Measurements from ENCODE around the gene GNAT3.

The GNAT3 gene

GRCh38 chr7:80511964-80512363, at the start of gene GNAT3:
Gene GNAT3 (minus strand): TSS chr7:80512064. CDS start chr7:80511926, 138 bp downstream.
- no peak for DNase-seq

DNA sequence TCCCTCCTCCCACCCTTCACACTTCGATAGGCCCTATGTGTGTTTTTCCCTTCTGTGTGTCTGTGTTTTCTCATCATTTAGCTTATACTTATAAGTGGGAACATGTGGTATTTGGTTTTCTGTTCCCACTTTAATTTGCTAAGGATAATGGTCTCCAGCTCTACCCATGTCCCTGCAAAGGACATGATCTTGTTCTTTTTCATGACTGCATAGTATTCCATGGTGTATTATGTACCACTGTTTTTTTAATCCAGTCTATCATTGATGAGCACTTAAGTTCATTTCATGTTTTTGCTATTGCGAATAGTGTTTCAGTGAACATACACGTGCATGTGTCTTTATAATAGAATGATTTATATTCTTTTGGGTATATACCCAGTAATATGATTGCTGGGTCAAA, 46.3 kb upstream of the GNAT3 start:
- DNase-seq: no peak

- no peak for DNase-seq
These were observed 40.3 kb upstream of the GNAT3 start for GRCh38 chr7:80552031-80552694.

- no peak for DNase-seq
These were observed 38.1 kb upstream of the GNAT3 start for GRCh38 chr7:80550005-80550404.

GRCh38 chr7:80548840-80549530, 37.1 kb upstream of the GNAT3 start:
- DNase-seq: no peak

GRCh38 chr7:80542398-80542797, 30.5 kb upstream of the GNAT3 start:
- no peak for DNase-seq

DNA sequence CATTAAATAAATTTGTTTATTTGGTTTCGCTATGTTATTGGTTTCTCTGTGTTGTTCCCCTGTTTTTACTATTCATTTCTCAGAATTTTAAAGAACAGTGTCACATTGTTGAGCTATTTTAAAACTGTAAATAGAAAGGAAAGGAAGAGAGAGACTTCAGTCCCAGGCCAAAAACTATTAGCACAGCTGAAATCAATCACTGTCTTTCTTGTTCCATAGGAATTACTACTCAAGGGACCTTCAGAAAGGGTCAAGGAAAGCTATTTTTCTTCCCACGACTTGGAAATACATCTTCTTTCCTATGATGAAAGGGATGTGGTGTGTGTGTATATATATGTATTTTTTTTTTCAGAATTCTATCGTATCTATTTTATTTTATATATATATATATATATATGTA, 29.0 kb upstream of the GNAT3 start:
- no peak for DNase-seq

DNA sequence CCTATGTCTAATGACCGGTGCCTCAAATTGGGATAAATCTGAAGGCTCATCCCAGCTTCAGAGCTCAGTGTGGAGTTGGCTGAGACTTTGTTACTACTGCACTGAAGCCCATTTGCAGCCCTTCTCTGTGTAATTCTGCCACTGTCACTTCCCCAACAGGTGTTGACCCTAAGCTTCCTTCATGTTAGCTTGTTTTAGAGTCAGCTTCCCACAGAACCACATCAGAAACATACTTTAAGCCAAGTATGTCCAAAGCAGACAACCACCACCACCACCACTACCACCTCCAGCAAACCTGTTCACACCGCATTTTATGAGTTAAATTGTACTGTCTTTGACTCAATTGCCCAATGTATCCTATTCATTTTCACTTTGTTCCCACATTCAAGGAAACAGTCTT, 25.2 kb upstream of the GNAT3 start:
- DNase-seq: no peak

DNA sequence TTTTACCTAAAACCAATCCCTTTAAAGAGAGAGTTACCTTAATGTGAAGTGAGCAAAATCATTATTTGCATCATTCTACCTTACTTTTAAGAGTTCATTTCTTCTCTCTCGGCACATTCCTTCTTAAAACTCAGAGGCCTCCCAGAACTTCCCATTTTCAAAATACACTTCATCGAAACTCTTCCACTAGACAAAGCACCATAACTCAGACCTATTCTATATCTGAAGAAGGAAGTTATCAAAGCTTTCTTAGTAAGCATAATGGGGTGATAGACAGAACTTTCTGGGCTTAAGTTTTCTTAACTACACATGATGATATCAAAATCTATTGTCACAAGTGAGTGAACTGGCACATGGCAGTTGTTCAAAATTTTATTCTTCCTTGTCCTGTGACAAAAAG, 24.6 kb upstream of the GNAT3 start:
- no peak for DNase-seq

DNA sequence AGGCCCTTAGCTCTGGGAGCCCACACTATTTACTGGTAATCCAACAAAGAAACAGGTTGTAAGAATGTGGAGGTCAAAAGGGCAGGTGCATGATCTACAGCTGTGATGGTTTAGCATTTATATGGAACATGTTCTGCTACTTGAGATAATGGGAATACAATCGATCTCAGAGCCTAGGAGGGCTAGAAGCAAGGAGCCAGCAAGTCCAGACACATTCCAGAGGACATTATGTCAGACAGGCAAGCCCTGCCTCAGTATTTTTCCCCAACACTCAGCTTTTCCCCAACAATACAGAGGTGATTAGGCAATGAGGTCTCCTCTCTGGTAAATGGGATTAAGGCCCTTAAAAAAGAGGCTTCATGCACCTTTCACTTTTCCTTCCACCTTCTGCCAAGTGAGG, 21.4 kb upstream of the GNAT3 start:
- no peak for DNase-seq

DNA sequence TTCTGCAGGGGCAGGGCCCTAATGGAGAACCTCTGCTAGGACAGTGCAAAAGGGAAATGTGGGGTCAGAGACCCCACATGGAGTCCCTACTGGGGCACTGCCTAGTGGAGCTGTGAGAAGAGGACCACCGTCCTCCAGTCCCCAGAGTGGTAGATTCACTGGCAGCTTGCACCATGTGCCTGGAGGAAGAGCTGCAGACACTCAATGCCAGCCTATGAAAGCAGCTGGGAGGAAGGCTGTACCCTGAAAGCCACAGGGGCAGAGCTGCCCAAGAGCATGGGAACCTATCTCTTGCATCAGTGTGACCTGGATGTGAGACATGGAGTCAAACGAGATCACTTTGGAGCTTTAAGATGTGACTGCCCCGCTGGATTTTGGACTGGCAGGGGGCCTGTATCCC, 20.3 kb upstream of the GNAT3 start:
- no peak for DNase-seq

DNA sequence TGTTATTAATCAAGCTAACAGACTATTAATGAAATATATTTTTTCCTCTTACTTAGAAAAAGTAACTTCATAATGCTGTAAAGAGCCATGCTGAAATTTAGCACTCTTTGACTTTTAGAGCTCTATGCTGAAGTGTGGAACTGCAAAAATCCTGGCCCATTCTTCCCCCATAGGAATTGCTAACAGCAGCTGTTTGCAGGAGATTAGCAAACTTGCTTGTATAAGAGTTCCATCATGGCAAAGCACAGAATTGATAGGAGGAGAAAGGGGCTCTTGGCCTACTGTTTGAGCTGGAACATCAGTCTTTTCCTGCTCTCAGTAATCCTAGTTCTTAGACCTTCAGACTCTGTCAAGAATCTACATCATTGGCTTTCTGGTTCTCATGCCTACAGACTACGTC, 18.3 kb upstream of the GNAT3 start:
- no peak for DNase-seq

DNA sequence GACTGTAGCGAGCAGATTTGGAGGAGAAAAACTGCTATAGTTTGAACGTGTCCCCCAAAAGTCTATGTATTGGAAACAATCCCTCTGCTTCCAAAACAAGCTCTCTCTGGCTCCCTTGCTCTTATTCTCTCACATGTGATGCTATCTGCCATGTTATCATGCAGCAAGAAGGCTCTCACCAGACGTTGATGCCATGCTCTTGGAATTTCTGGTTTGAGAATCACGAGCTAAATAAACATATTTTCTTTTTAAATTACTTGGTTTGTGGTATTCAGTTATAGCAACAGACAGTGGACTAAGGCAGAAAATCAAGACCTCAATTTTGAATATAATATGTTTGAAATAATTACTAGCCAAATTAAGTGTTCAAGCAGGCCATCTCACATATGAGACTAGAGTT, 17.5 kb upstream of the GNAT3 start:
- no peak for DNase-seq

GRCh38 chr7:80528689-80529088, 16.8 kb upstream of the GNAT3 start:
- DNase-seq: no peak

DNA sequence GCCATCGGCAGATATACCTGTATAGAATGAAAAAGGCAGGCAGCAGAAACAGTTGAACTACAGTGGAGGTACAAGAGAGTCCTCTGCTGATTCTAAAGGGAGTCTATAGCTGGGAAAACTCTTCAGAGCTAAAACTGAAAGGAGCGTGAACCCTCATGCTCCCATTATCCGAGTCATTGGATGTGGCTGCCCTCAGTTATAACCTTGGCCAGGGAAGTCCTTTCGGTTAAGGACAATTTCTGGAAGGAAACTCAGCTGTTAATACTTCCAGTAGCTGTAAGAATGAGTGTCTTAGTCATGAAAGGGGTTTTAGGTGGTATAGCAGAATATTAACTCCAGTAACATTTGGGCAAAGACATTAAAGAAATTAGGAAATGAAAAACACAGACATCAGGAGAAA, 14.6 kb upstream of the GNAT3 start:
- no peak for DNase-seq

- DNase-seq: no peak
These were observed 12.8 kb upstream of the GNAT3 start for GRCh38 chr7:80524693-80525092.

DNA sequence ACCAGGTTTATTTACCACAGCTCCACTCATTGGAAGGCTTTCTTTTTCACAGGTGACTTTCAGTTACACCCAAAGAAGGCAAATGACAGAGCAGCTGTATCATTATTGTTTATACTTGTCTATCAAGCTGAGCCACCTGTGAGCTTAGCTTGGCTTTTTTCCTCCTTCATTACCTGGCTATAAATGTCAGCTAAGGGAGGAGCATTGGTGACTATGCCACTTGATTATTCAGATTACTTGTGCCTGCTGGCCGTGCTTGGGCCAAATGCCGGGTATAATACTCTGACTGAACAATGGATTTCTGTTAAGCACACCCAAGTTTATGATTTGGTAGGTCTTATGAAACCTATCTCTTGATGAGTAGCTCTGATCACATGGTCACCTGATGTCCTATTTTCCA, 9.9 kb upstream of the GNAT3 start:
- DNase-seq: no peak

DNA sequence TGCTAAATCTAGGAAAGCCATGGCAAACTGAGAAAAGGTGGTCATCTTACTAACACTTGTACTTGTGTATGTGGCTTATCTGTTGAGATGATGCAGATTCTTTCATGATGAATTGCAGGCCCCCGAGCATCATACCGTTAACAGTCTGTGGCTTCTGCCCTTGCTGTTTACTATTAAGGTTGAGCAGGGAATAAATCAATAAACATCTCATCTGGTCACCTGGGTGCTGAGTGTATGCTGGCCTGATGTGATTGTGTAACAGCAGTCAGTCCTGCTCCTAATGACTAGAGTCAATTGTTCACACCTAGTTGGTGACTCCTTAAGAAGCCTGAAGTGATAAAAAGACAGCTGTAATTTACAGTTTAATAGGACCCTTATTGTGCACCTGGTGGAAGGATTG, 8.3 kb upstream of the GNAT3 start:
- no peak for DNase-seq

GRCh38 chr7:80517282-80517747, 5.5 kb upstream of the GNAT3 start:
- DNase-seq: no peak

DNA sequence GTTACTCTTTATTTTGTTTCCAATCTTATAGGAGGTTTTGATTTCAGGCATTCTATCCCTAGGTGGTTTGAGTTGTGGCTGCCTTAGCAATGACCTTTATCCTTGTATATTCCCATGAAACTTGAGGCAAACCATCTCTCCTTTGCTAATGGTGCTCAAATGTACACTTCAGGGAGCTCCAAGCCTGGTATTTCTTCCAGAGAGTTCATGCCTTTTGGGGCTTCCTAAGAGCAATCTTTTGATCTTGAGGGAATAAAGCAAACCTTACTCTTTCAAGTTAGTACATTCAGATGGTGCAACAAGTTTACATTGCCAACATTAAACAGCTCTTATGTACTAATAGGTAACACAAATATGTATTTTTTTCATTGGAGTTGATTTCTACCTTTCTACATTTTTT, 3.4 kb upstream of the GNAT3 start:
- DNase-seq: no peak

- no peak for DNase-seq
These were observed 1.8 kb downstream of the GNAT3 start for GRCh38 chr7:80510021-80510420.

GRCh38 chr7:80508440-80508839, 3.4 kb downstream of the GNAT3 start:
- DNase-seq: no peak

- no peak for DNase-seq
These were observed 5.9 kb downstream of the GNAT3 start for GRCh38 chr7:80505900-80506500.

GRCh38 chr7:80500325-80500724, 11.5 kb downstream of the GNAT3 start:
- no peak for DNase-seq

Data from stimulated activated naive CD4-positive, alpha-beta T cell (primary cell).